HepG2 (cell line): ENCODE measurements around the gene CLEC18C. TPM values are rescaled to one million over a fixed set of nuclear protein-coding genes. Genes with fewer than 3 reads are reported as not detected.

Experiments
- ARNT ChIP-seq: fragments of 450-650 bp; IDR thresholded peaks from 2 replicates; pipeline ENCODE4 v1.6.1; 2017
- BCL6 ChIP-seq: IDR thresholded peaks from 2 replicates; pipeline ENCODE4 v1.6.1; 2016; ENCODE audit warnings: missing genetic modification reagents, missing compliant biosample characterization
- BCLAF1 ChIP-seq: fragments of 450-650 bp; IDR thresholded peaks from 2 replicates; pipeline ENCODE4 v1.6.1; 2017; ENCODE audit warnings: mild to moderate bottlenecking
- ESRRA ChIP-seq: sonication (generic); formaldehyde crosslinking; IDR thresholded peaks from 2 replicates; pipeline ENCODE4 v1.5.1; 2020; ENCODE audit warnings: mild to moderate bottlenecking, low read depth, missing genetic modification reagents
- HHEX ChIP-seq: IDR thresholded peaks from 2 replicates; pipeline ENCODE4 v1.6.1; 2016; ENCODE audit warnings: control low read depth
- HOXD1 ChIP-seq: sonication (generic); formaldehyde crosslinking; IDR thresholded peaks from 2 replicates; pipeline ENCODE4 v1.5.0; 2020; ENCODE audit warnings: missing genetic modification reagents
- IKZF4 ChIP-seq: sonication (generic); formaldehyde crosslinking; IDR thresholded peaks from 2 replicates; pipeline ENCODE4 v1.5.1; 2020; ENCODE audit warnings: borderline replicate concordance, mild to moderate bottlenecking, low read depth, missing genetic modification reagents; ENCODE audit errors: not compliant biosample characterization
- MEIS1 ChIP-seq: sonication (generic); formaldehyde crosslinking; IDR thresholded peaks from 2 replicates; pipeline ENCODE4 v1.9.0; 2021; ENCODE audit warnings: mild to moderate bottlenecking, missing genetic modification reagents, moderate library complexity, borderline replicate concordance
- MLX ChIP-seq: IDR thresholded peaks from 2 replicates; pipeline ENCODE4 v1.6.1; 2016
- NFYC ChIP-seq: IDR thresholded peaks from 2 replicates; pipeline ENCODE4 v1.6.1; 2016; ENCODE audit warnings: missing genetic modification reagents, missing compliant biosample characterization
- NR2F6 ChIP-seq, 2 experiments: IDR thresholded peaks; 2 replicates each; pipeline ENCODE4 v1.6.1; 2016; ENCODE audit warnings: antibody characterized with exemption in 1 of 2, mild to moderate bottlenecking in 1 of 2
- RFX5 ChIP-seq: IDR thresholded peaks from 2 replicates; pipeline ENCODE4 v1.6.1; 2011; ENCODE audit warnings: low read depth, low read length, improper control_type of control experiment
- SATB2 ChIP-seq: sonication (generic); formaldehyde crosslinking; IDR thresholded peaks from 2 replicates; pipeline ENCODE4 v1.5.0; 2020; ENCODE audit warnings: missing genetic modification reagents
- THAP11 ChIP-seq: IDR thresholded peaks from 2 replicates; pipeline ENCODE4 v1.6.1; 2016; ENCODE audit warnings: missing biosample characterization, missing genetic modification reagents
- YEATS2 ChIP-seq: sonication (generic); formaldehyde crosslinking; IDR thresholded peaks from 2 replicates; pipeline ENCODE4 v1.4.0; 2020; ENCODE audit warnings: missing genetic modification reagents, borderline replicate concordance
- ZBTB43 ChIP-seq: sonication (generic); formaldehyde crosslinking; conservative IDR thresholded peaks from 2 replicates; pipeline ENCODE4 v1.4.0; 2020; ENCODE audit warnings: missing genetic modification reagents
- ZMAT3 ChIP-seq: sonication (generic); formaldehyde crosslinking; conservative IDR thresholded peaks from 2 replicates; pipeline ENCODE4 v1.7.0; 2021; ENCODE audit warnings: missing genetic modification reagents
- ZNF264 ChIP-seq: sonication (generic); formaldehyde crosslinking; IDR thresholded peaks from 2 replicates; pipeline ENCODE4 v1.4.0; 2020; ENCODE audit warnings: missing genetic modification reagents
- ZNF30 ChIP-seq: sonication (generic); formaldehyde crosslinking; IDR thresholded peaks from 2 replicates; pipeline ENCODE4 v1.5.0; 2020; ENCODE audit warnings: mild to moderate bottlenecking, missing genetic modification reagents
- ZNF484 ChIP-seq: sonication (generic); formaldehyde crosslinking; IDR thresholded peaks from 2 replicates; pipeline ENCODE4 v1.5.1; 2020; ENCODE audit warnings: mild to moderate bottlenecking, low read depth, missing genetic modification reagents, borderline replicate concordance
- ZNF496 ChIP-seq: sonication (generic); formaldehyde crosslinking; IDR thresholded peaks from 2 replicates; pipeline ENCODE4 v1.8.1; 2023; ENCODE audit warnings: mild to moderate bottlenecking, moderate library complexity, missing genetic modification reagents; ENCODE audit not compliant: insufficient replicate concordance
- ZNF615 ChIP-seq: sonication (generic); formaldehyde crosslinking; IDR thresholded peaks from 2 replicates; pipeline ENCODE4 v1.5.0; 2020; ENCODE audit warnings: mild to moderate bottlenecking, missing genetic modification reagents, borderline replicate concordance
- ZNF790 ChIP-seq: sonication (generic); formaldehyde crosslinking; IDR thresholded peaks from 2 replicates; pipeline ENCODE4 v1.8.0; 2022; ENCODE audit warnings: missing genetic modification reagents, mild to moderate bottlenecking, borderline replicate concordance
- ZSCAN25 ChIP-seq: sonication (generic); formaldehyde crosslinking; IDR thresholded peaks from 2 replicates; pipeline ENCODE4 v1.8.0; 2022; ENCODE audit warnings: mild to moderate bottlenecking, missing genetic modification reagents
- polyA plus RNA-seq, 8 experiments: library from polyadenylated mRNA; depleted of rRNA in 3 of 8; stranded (reverse) in 7 of 8; unstranded in 1 of 8; fragments of >200 nt; fragmentation: Illumina TruSeq in 4 of 8; extraction: Trizol in 4 of 8; gene quantifications; 2 replicates each; pipeline versions ENCODE4 v1.2.1 to v1.2.3, GENCODE V29; 2011 to 2016; ENCODE audit warnings: low read depth in 4 of 8, missing spikeins in 1 of 8, mixed read lengths in 1 of 8; ENCODE audit not compliant: insufficient read depth in 1 of 8
- total RNA-seq, 5 experiments: library from RNA; depleted of rRNA; stranded (reverse); fragments of >200 nt; fragmentation: Illumina TruSeq; extraction: Trizol; gene quantifications; 2 replicates each; pipeline ENCODE4 v1.2.3, GENCODE V29; 2016; ENCODE audit warnings: low read depth in 1 of 5

CLEC18C gene
- total and polyA plus RNA-seq, 2 of the 13 experiments (the other 11 are each of a cell fraction or from before 2014, with no cell fraction given): 0.15 to 0.29 TPM

GRCh38 chr16:70152578-70153302 lies 20.8 kb upstream of the CLEC18C start (continued):
- TF ChIP-seq MLX (CRISPR knock-in tag): no peak; the same call in 1 of the 2 replicates
- peak; percentile 51; the same call in 1 of the 2 replicates for TF ChIP-seq ZBTB43 (CRISPR knock-in tag)
- no peak for TF ChIP-seq HHEX (CRISPR knock-in tag)
- no peak for TF ChIP-seq NR2F6 (IDR thresholded peaks at IDR 0.05)
- 0 out of 2 replicates have a peak, but pooled peaks have one; percentile 44 for TF ChIP-seq NR2F6 (CRISPR knock-in tag; IDR thresholded peaks at IDR 0.05)
- TF ChIP-seq NFYC: 0 out of 2 replicates have a peak, but pooled peaks have one; percentile 10
- peak; percentile 50 for TF ChIP-seq BCL6
- peak; percentile 44; the same call in 1 of the 2 replicates for TF ChIP-seq ZNF264
- TF ChIP-seq ZNF484 (CRISPR knock-in tag): no peak
- TF ChIP-seq SATB2: no peak
- no peak for TF ChIP-seq ZNF496
- peak; percentile 57; the same call in 1 of the 2 replicates for TF ChIP-seq THAP11 (CRISPR knock-in tag)
- TF ChIP-seq ZNF30 (CRISPR knock-in tag): no peak
- TF ChIP-seq RFX5: no peak
- TF ChIP-seq ZMAT3: no peak; the same call in 1 of the 2 replicates
- TF ChIP-seq YEATS2 (CRISPR knock-in tag): no peak
- TF ChIP-seq ARNT: no peak
- TF ChIP-seq ZNF615 (CRISPR knock-in tag): no peak
- no peak; the same call in 1 of the 2 replicates for TF ChIP-seq ZSCAN25 (CRISPR knock-in tag)
- TF ChIP-seq MEIS1 (CRISPR knock-in tag): no peak
- TF ChIP-seq HOXD1 (CRISPR knock-in tag): no peak
- no peak for TF ChIP-seq ESRRA (CRISPR knock-in tag)
- no peak for TF ChIP-seq BCLAF1
- no peak for TF ChIP-seq ZNF790 (CRISPR knock-in tag)
- TF ChIP-seq IKZF4 (CRISPR knock-in tag): no peak
